OCI-LY7 (cell line): ENCODE results near the gene GSTA1.

ENCODE experiments used
- EZH2phosphoT487 ChIP-seq: fragments of 200-600 bp; sonication (generic); IDR thresholded peaks from 2 replicates; pipeline ENCODE4 v1.6.1; 2018; ENCODE audit warnings: low read depth, borderline replicate concordance, mild to moderate bottlenecking, mixed run types, antibody characterized with exemption, low read length, moderate library complexity, mixed read lengths
- TF ChIP-seq, protein P1 (sequence below): fragments of 200-600 bp; sonication (generic); conservative IDR thresholded peaks from 2 replicates; pipeline ENCODE4 v1.5.1; 2014; ENCODE audit warnings: mild to moderate bottlenecking, antibody characterized with exemption, low read length, moderate library complexity, mixed read lengths

DNA sequence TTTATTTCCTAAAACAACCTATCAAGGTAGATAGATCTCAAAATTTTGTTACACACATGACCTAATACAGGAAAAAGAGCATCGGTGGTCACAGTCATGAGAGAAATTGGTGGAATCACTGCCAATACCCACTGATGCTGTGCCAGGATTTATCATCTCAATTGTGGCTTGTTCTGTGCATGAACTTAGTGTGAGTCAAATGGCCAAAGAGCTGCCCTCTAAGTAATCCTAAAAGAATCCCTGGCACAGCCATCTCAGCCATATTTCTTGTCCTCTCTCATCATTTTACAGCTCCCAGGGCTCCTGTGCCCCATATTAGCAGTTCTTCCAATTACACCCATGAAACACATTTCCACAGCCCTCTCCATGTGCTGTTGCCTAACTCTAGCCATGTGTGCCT, 30.9 kb upstream of the GSTA1 start:
- TF ChIP-seq, protein P1, sequence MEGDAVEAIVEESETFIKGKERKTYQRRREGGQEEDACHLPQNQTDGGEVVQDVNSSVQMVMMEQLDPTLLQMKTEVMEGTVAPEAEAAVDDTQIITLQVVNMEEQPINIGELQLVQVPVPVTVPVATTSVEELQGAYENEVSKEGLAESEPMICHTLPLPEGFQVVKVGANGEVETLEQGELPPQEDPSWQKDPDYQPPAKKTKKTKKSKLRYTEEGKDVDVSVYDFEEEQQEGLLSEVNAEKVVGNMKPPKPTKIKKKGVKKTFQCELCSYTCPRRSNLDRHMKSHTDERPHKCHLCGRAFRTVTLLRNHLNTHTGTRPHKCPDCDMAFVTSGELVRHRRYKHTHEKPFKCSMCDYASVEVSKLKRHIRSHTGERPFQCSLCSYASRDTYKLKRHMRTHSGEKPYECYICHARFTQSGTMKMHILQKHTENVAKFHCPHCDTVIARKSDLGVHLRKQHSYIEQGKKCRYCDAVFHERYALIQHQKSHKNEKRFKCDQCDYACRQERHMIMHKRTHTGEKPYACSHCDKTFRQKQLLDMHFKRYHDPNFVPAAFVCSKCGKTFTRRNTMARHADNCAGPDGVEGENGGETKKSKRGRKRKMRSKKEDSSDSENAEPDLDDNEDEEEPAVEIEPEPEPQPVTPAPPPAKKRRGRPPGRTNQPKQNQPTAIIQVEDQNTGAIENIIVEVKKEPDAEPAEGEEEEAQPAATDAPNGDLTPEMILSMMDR: no peak
- no peak for TF ChIP-seq EZH2phosphoT487
